Duodenal mucosa (tissue), 2 donors: ENCODE measurements around the gene ASIC3.

Experiments
- H3K27ac ChIP-seq: one replicate; pipeline ENCODE4 v1.7.0; 2013; ENCODE audit warnings: low read depth, low read length
- H3K27me3 ChIP-seq, 2 donors: one replicate each; pipeline ENCODE4 v1.7.0; 2013; ENCODE audit warnings: low read length in 2 of 2, control low read depth in 1 of 2; ENCODE audit not compliant: insufficient read depth in 2 of 2, control insufficient read depth in 1 of 2
- H3K36me3 ChIP-seq, 2 donors: one replicate each; pipeline ENCODE4 v1.7.0; 2013; ENCODE audit warnings: low read length in 2 of 2, control low read depth in 1 of 2; ENCODE audit not compliant: insufficient read depth in 2 of 2, control insufficient read depth in 1 of 2
- H3K4me1 ChIP-seq, 2 donors: one replicate each; pipeline ENCODE4 v1.7.0; 2013; ENCODE audit warnings: low read length in 2 of 2, control low read depth in 1 of 2; ENCODE audit not compliant: insufficient read depth in 2 of 2, control insufficient read depth in 1 of 2
- H3K4me3 ChIP-seq, 2 donors: one replicate each; pipeline ENCODE4 v1.7.0; 2013; ENCODE audit warnings: low read length in 2 of 2, low read depth in 1 of 2
- H3K9ac ChIP-seq, 2 donors: one replicate each; pipeline ENCODE4 v1.7.0; 2013; ENCODE audit warnings: low read length in 2 of 2, low read depth in 1 of 2
- H3K9me3 ChIP-seq, 2 donors: one replicate each; pipeline ENCODE4 v1.7.0; 2013; ENCODE audit warnings: low read length in 2 of 2, control low read depth in 1 of 2; ENCODE audit not compliant: control insufficient read depth in 1 of 2

Gene ASIC3

GRCh38 chr7:151070574-151070960 lies 22.2 kb downstream of the ASIC3 start:
- H3K36me3 ChIP-seq: peaks cover 37 to 84% of the 10 kb centered on the region in 2 donors
- no peak overlapping the region for H3K27ac ChIP-seq
- H3K9ac ChIP-seq: no peak overlapping the region
- H3K4me3 ChIP-seq: no peak overlapping the region
- H3K4me1 ChIP-seq: no peaks in the 10 kb centered on the region
- H3K9me3 ChIP-seq: no peaks in the 10 kb centered on the region
- H3K27me3 ChIP-seq: no peaks in the 10 kb centered on the region

- Histone ChIP-seq H3K9ac (no peak overlapping the region), H3K36me3 (peaks cover 37 to 84% of the 10 kb centered on the region in 2 donors)
Measured at GRCh38 chr7:151071032-151071866, 22.9 kb downstream of the ASIC3 start.

GRCh38 chr7:151073990-151074389 lies 25.7 kb downstream of the ASIC3 start:
- no peak overlapping the region for H3K4me3 ChIP-seq
- H3K27ac ChIP-seq: no peak overlapping the region
- peaks cover 6 to 12% of the 10 kb centered on the region in 2 donors for H3K4me1 ChIP-seq
- peaks cover 26 to 81% of the 10 kb centered on the region in 2 donors for H3K36me3 ChIP-seq
- no peak overlapping the region for H3K9ac ChIP-seq
- H3K27me3 ChIP-seq: no peaks in the 10 kb centered on the region
- no peaks in the 10 kb centered on the region for H3K9me3 ChIP-seq

More at GRCh38 chr7:151071032-151071866, 22.9 kb downstream of the ASIC3 start:
- no peaks in the 10 kb centered on the region for H3K9me3 ChIP-seq
- H3K4me1 ChIP-seq: no peaks in the 10 kb centered on the region
- H3K27me3 ChIP-seq: no peaks in the 10 kb centered on the region
- H3K4me3 ChIP-seq: no peak overlapping the region
- no peak overlapping the region for H3K27ac ChIP-seq

- no peaks in the 10 kb centered on the region for H3K9me3 ChIP-seq
- H3K4me1 ChIP-seq: peaks cover 15 to 23% of the 10 kb centered on the region in 2 donors
- no peak overlapping the region for H3K4me3 ChIP-seq
- peaks cover 17 to 74% of the 10 kb centered on the region in 2 donors for H3K36me3 ChIP-seq
- H3K27me3 ChIP-seq: no peaks in the 10 kb centered on the region
- no peak overlapping the region for H3K27ac ChIP-seq
- no peak overlapping the region for H3K9ac ChIP-seq
Measured at GRCh38 chr7:151074817-151075661, 26.7 kb downstream of the ASIC3 start.

GRCh38 chr7:151075662-151075971 lies 27.3 kb downstream of the ASIC3 start:
- Histone ChIP-seq H3K27me3 (no peaks in the 10 kb centered on the region), H3K27ac (no peak overlapping the region), H3K36me3 (peaks cover 13 to 68% of the 10 kb centered on the region in 2 donors), H3K9ac (no peak overlapping the region), H3K4me1 (peaks cover 15 to 25% of the 10 kb centered on the region in 2 donors), H3K4me3 (no peak overlapping the region), H3K9me3 (no peaks in the 10 kb centered on the region)

- Histone ChIP-seq H3K9ac (no peak overlapping the region), H3K27me3 (no peaks in the 10 kb centered on the region), H3K36me3 (peaks cover 12 to 64% of the 10 kb centered on the region in 2 donors), H3K4me1 (peaks cover 15 to 27% of the 10 kb centered on the region in 2 donors), H3K27ac (no peak overlapping the region), H3K4me3 (no peak overlapping the region), H3K9me3 (no peaks in the 10 kb centered on the region)
Measured at GRCh38 chr7:151075978-151076426, 27.7 kb downstream of the ASIC3 start.

GRCh38 chr7:151076863-151077704 lies 28.8 kb downstream of the ASIC3 start:
- H3K27ac ChIP-seq: no peak overlapping the region
- peaks cover 12 to 53% of the 10 kb centered on the region in 2 donors for H3K36me3 ChIP-seq

GRCh38 chr7:151077705-151078232 lies 29.4 kb downstream of the ASIC3 start:
- no peak overlapping the region for H3K4me3 ChIP-seq
- H3K4me1 ChIP-seq: peaks cover 25 to 41% of the 10 kb centered on the region in 2 donors
- H3K9me3 ChIP-seq: no peaks in the 10 kb centered on the region
- H3K27me3 ChIP-seq: no peaks in the 10 kb centered on the region
- peaks cover 12 to 47% of the 10 kb centered on the region in 2 donors for H3K36me3 ChIP-seq
- H3K27ac ChIP-seq: no peak overlapping the region
- no peak overlapping the region for H3K9ac ChIP-seq

More at GRCh38 chr7:151076863-151077704, 28.8 kb downstream of the ASIC3 start:
- Histone ChIP-seq H3K27me3 (no peaks in the 10 kb centered on the region), H3K9ac (no peak overlapping the region), H3K4me1 (peaks cover 18 to 35% of the 10 kb centered on the region in 2 donors), H3K9me3 (no peaks in the 10 kb centered on the region), H3K4me3 (no peak overlapping the region)

GRCh38 chr7:151078233-151079040 lies 30.1 kb downstream of the ASIC3 start:
- H3K9ac ChIP-seq: no peak overlapping the region
- H3K4me1 ChIP-seq: peaks cover 25 to 42% of the 10 kb centered on the region in 2 donors
- peaks cover 12 to 47% of the 10 kb centered on the region in 2 donors for H3K36me3 ChIP-seq
- no peaks in the 10 kb centered on the region for H3K9me3 ChIP-seq
- H3K27ac ChIP-seq: no peak overlapping the region
- no peaks in the 10 kb centered on the region for H3K27me3 ChIP-seq
- H3K4me3 ChIP-seq: no peak overlapping the region
